H9 (cell line): ENCODE measurements around the gene GEMIN4. TPM values are rescaled to one million over a fixed set of nuclear protein-coding genes. Genes with fewer than 3 reads are reported as not detected.

Source experiments
- DNase-seq: peaks from one replicate; pipeline ENCODE4 v3.0.0-alpha.2; 2017
- H2AFZ ChIP-seq: one replicate; pipeline ENCODE4 v1.6.1; 2013; ENCODE audit warnings: mild to moderate bottlenecking, low read length, control low read depth, moderate library complexity
- H2AK5ac ChIP-seq: 2 replicates; pipeline ENCODE4 v1.6.1; 2013; ENCODE audit warnings: low read length, control low read depth, mixed read lengths; ENCODE audit not compliant: insufficient read length
- H2BK120ac ChIP-seq: one replicate; pipeline ENCODE4 v1.6.1; 2013; ENCODE audit warnings: low read depth, mild to moderate bottlenecking, low read length, control low read depth, inconsistent platforms; ENCODE audit not compliant: poor library complexity, severe bottlenecking
- H2BK12ac ChIP-seq: 2 replicates; pipeline ENCODE4 v1.6.1; 2013; ENCODE audit warnings: low read length, control low read depth, mixed read lengths, low read depth; ENCODE audit not compliant: insufficient read length
- H2BK15ac ChIP-seq: 2 replicates; pipeline ENCODE4 v1.6.1; 2013; ENCODE audit warnings: low read depth, low read length, control low read depth
- H2BK20ac ChIP-seq: one replicate; pipeline ENCODE4 v1.6.1; 2013; ENCODE audit warnings: low read depth, mild to moderate bottlenecking, low read length, control low read depth, inconsistent platforms; ENCODE audit not compliant: poor library complexity, severe bottlenecking
- H2BK5ac ChIP-seq: 2 replicates; pipeline ENCODE4 v1.6.1; 2013; ENCODE audit warnings: low read length, control low read depth, mixed read lengths; ENCODE audit not compliant: insufficient read length
- H3K14ac ChIP-seq: 2 replicates; pipeline ENCODE4 v1.6.1; 2013; ENCODE audit warnings: low read length, control low read depth; ENCODE audit not compliant: insufficient read depth
- H3K18ac ChIP-seq: 2 replicates; pipeline ENCODE4 v1.6.1; 2013; ENCODE audit warnings: low read depth, mild to moderate bottlenecking, mixed read lengths, low read length, control low read depth; ENCODE audit not compliant: insufficient read length
- H3K23ac ChIP-seq: 2 replicates; pipeline ENCODE4 v1.6.1; 2013; ENCODE audit warnings: low read length, control low read depth, mixed read lengths, low read depth; ENCODE audit not compliant: insufficient read length
- H3K23me2 ChIP-seq: 2 replicates; pipeline ENCODE4 v1.6.1; 2013; ENCODE audit warnings: low read depth, mild to moderate bottlenecking, mixed read lengths, low read length, control low read depth; ENCODE audit not compliant: insufficient read length, poor library complexity, severe bottlenecking
- H3K27ac ChIP-seq: 2 replicates; pipeline ENCODE4 v1.5.1; 2013; ENCODE audit warnings: low read length, control low read depth, mixed read lengths, low read depth; ENCODE audit not compliant: insufficient read length
- H3K27me3 ChIP-seq: 2 replicates; pipeline ENCODE4 v1.6.1; 2013; ENCODE audit warnings: low read length, control low read depth, inconsistent platforms; ENCODE audit not compliant: insufficient read depth
- H3K4ac ChIP-seq: 2 replicates; pipeline ENCODE4 v1.6.1; 2013; ENCODE audit warnings: low read depth, mild to moderate bottlenecking, control low read depth, inconsistent platforms, low read length, moderate library complexity
- H3K4me1 ChIP-seq: 2 replicates; pipeline ENCODE4 v1.6.1; 2013; ENCODE audit warnings: low read length, control low read depth, inconsistent platforms; ENCODE audit not compliant: insufficient read depth
- H3K4me2 ChIP-seq: 2 replicates; pipeline ENCODE4 v1.6.1; 2013; ENCODE audit warnings: low read length, control low read depth, mixed read lengths; ENCODE audit not compliant: insufficient read length, insufficient read depth
- H3K56ac ChIP-seq: 2 replicates; pipeline ENCODE4 v1.6.1; 2013; ENCODE audit warnings: low read depth, mild to moderate bottlenecking, mixed read lengths, low read length, control low read depth; ENCODE audit not compliant: insufficient read length
- H3K79me1 ChIP-seq: 2 replicates; pipeline ENCODE4 v1.6.1; 2013; ENCODE audit warnings: low read depth, mild to moderate bottlenecking, moderate library complexity, low read length, control low read depth, inconsistent platforms; ENCODE audit not compliant: insufficient read depth, poor library complexity, severe bottlenecking
- H3K79me2 ChIP-seq: 2 replicates; pipeline ENCODE4 v1.6.1; 2013; ENCODE audit warnings: low read length, control low read depth, inconsistent platforms; ENCODE audit not compliant: insufficient read depth
- H3K9ac ChIP-seq: 2 replicates; pipeline ENCODE4 v1.6.1; 2013; ENCODE audit warnings: low read length, control low read depth, mixed read lengths; ENCODE audit not compliant: insufficient read length; ENCODE audit errors: extremely low read depth
- H3K9me3 ChIP-seq: one replicate; pipeline ENCODE4 v1.6.1; 2013; ENCODE audit warnings: low read depth, low read length, inconsistent platforms; ENCODE audit not compliant: control insufficient read depth
- H3T11ph ChIP-seq: one replicate; pipeline ENCODE4 v1.6.1; 2013; ENCODE audit warnings: mild to moderate bottlenecking, low read length, control low read depth, inconsistent platforms
- H4K20me1 ChIP-seq: one replicate; pipeline ENCODE4 v1.6.1; 2013; ENCODE audit not compliant: control insufficient read depth, insufficient read length, insufficient read depth
- H4K5ac ChIP-seq: 2 replicates; pipeline ENCODE4 v1.6.1; 2013; ENCODE audit warnings: low read depth, mild to moderate bottlenecking, mixed read lengths, low read length, control low read depth; ENCODE audit not compliant: insufficient read length
- H4K8ac ChIP-seq: replicated peaks from 2 replicates; pipeline ENCODE4 v1.6.1; 2013; ENCODE audit warnings: low read length, control low read depth, mixed read lengths, low read depth; ENCODE audit not compliant: insufficient read length
- H4K91ac ChIP-seq: 2 replicates; pipeline ENCODE4 v1.6.1; 2013; ENCODE audit warnings: low read depth, mild to moderate bottlenecking, moderate library complexity, mixed read lengths, low read length, control low read depth; ENCODE audit not compliant: insufficient read length
- H3K27ac Mint-ChIP-seq, 3 experiments: 2 replicates in 2 of 3; 3 replicates in 1 of 3; pipeline ENCODE4 v1.8.0; 2020 to 2021; ENCODE audit warnings: mixed read lengths in 3 of 3, mild to moderate bottlenecking in 1 of 3, moderate library complexity in 1 of 3
- H3K27me3 Mint-ChIP-seq: 2 replicates; pipeline ENCODE4 v1.8.0; 2021; ENCODE audit warnings: low read depth, mild to moderate bottlenecking, moderate library complexity, mixed read lengths
- H3K36me3 Mint-ChIP-seq, 3 experiments: 2 replicates in 2 of 3; 3 replicates in 1 of 3; pipeline ENCODE4 v1.8.0; 2020 to 2021; ENCODE audit warnings: low read depth in 3 of 3, mixed read lengths in 3 of 3; ENCODE audit not compliant: insufficient read depth in 1 of 3
- H3K4me1 Mint-ChIP-seq, 2 experiments: 2 replicates each; pipeline ENCODE4 v1.8.0; 2020; ENCODE audit warnings: mixed read lengths in 2 of 2
- H3K4me3 Mint-ChIP-seq, 2 experiments: 2 replicates in 1 of 2; 3 replicates in 1 of 2; pipeline ENCODE4 v1.8.0; 2020 to 2021; ENCODE audit warnings: mild to moderate bottlenecking in 2 of 2, mixed read lengths in 2 of 2, moderate library complexity in 1 of 2
- H3K9me3 Mint-ChIP-seq, 2 experiments: 2 replicates in 1 of 2; 3 replicates in 1 of 2; pipeline ENCODE4 v1.8.0; 2020; ENCODE audit warnings: mild to moderate bottlenecking in 2 of 2, mixed read lengths in 2 of 2, moderate library complexity in 1 of 2
- WGBS: extraction: QIAGEN DNeasy Blood & Tissue Kit; methylation state at CpG from one replicate; pipeline ENCODE4 v1.1.7; 2013; ENCODE audit warnings: missing lambda C conversion rate, low lambda C conversion rate, mixed read lengths; ENCODE audit not compliant: insufficient read length; ENCODE audit errors: extremely low coverage; 5-methylcytosine and 5-hydroxymethylcytosine counted together
- total RNA-seq: library from RNA; stranded (reverse); gene quantifications from 2 replicates; pipeline ENCODE4 v1.2.1, GENCODE V29; 2021
- TF ChIP-seq, protein P1 (sequence below): fragments of 200-600 bp; sonication (generic); conservative IDR thresholded peaks from 3 replicates; pipeline ENCODE4 v1.8.0; 2021; ENCODE audit warnings: antibody characterized with exemption, mild to moderate bottlenecking

Gene GEMIN4
- total RNA-seq, 1 experiment from 2014 or later: 56.8 TPM

DNA sequence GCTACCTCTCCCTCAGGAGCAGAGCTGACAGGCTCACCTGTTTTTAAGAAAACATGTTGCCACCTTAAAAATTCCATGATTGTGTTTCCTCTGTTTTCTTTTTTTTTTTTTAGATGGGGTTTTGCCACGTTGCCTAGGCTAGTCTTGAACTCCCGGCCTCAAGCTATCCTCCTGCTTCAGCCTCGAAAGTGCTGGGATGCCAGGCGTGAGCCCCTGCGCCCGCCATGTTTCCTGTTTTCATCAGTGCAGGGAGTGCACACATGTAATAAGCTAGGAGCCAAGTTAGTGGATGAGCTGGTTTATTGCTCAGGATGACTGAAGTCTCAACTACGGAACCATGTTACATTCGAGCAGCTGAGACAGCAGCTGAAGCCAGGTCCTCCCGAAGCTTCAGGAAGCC is 43.7 kb upstream of the GEMIN4 start:
- H3K9ac ChIP-seq: no peak overlapping the region
- no CpG with 5 or more reads among the region's 9 CpGs for WGBS

More for the DNA sequence above, 43.7 kb upstream of the GEMIN4 start:
- no peaks in the 10 kb centered on the region for H3K9me3 ChIP-seq
- H3K27me3 Mint-ChIP-seq: no peaks in the 10 kb centered on the region; the same call in 1 of the 2 replicates
- H3K4me2 ChIP-seq: no peak overlapping the region
- no peaks in the 10 kb centered on the region for H3K27me3 ChIP-seq
- DNase-seq: no peak
- H3T11ph ChIP-seq: no peak overlapping the region
- H3K27ac ChIP-seq: no peak overlapping the region
- no peaks in the 10 kb centered on the region for H3K79me1 ChIP-seq
- H3K9me3 Mint-ChIP-seq: no peaks in the 10 kb centered on the region
- peaks cover 10 to 15% of the 10 kb centered on the region in 2 experiments for H3K4me1 Mint-ChIP-seq
- no peak overlapping the region for H3K14ac ChIP-seq
- no peak overlapping the region for H2BK12ac ChIP-seq
- no peak overlapping the region for H3K23ac ChIP-seq
- no peaks in the 10 kb centered on the region for H4K20me1 ChIP-seq
- H2BK5ac ChIP-seq: no peak overlapping the region
- no peak overlapping the region for H3K4ac ChIP-seq
- H2AK5ac ChIP-seq: no peak overlapping the region
- no peak overlapping the region for H4K5ac ChIP-seq
- TF ChIP-seq, protein P1, sequence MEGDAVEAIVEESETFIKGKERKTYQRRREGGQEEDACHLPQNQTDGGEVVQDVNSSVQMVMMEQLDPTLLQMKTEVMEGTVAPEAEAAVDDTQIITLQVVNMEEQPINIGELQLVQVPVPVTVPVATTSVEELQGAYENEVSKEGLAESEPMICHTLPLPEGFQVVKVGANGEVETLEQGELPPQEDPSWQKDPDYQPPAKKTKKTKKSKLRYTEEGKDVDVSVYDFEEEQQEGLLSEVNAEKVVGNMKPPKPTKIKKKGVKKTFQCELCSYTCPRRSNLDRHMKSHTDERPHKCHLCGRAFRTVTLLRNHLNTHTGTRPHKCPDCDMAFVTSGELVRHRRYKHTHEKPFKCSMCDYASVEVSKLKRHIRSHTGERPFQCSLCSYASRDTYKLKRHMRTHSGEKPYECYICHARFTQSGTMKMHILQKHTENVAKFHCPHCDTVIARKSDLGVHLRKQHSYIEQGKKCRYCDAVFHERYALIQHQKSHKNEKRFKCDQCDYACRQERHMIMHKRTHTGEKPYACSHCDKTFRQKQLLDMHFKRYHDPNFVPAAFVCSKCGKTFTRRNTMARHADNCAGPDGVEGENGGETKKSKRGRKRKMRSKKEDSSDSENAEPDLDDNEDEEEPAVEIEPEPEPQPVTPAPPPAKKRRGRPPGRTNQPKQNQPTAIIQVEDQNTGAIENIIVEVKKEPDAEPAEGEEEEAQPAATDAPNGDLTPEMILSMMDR: no peak
- no peak overlapping the region; a peak in 1 of 5 replicates for H3K4me3 Mint-ChIP-seq
- H4K8ac ChIP-seq: no peak overlapping the region
- H3K23me2 ChIP-seq: no peaks in the 10 kb centered on the region
- no peak overlapping the region for H4K91ac ChIP-seq
- no peak overlapping the region for H2BK15ac ChIP-seq
- H3K18ac ChIP-seq: no peak overlapping the region
- H3K36me3 Mint-ChIP-seq: peaks cover 15 to 50% (median 42%) of the 10 kb centered on the region in 3 experiments; a peak in 6 of 7 replicates
- H3K27ac Mint-ChIP-seq: peak overlapping the region; percentile 39 to 63 (median 40); a peak in 2 of 7 replicates
- no peak overlapping the region for H3K56ac ChIP-seq
- no peaks in the 10 kb centered on the region for H3K4me1 ChIP-seq
- H3K79me2 ChIP-seq: no peaks in the 10 kb centered on the region
- no peak overlapping the region for H2AFZ ChIP-seq
- no peak overlapping the region for H2BK120ac ChIP-seq
- no peak overlapping the region for H2BK20ac ChIP-seq
